Cerebellar nuclear complex (tissue), 1 donor: ENCODE data around the gene CNTD1.
"Not testable (repeated sequence)": the region's sequence is repeated elsewhere in the genome, so short reads cannot be mapped to it uniquely, and the experiment has no call there.

Experiments used
- DNase-seq, 2 experiments: peaks; one replicate each; lab custom pipeline; 2025; lab: John Stamatoyannopoulos, UW

Gene CNTD1

DNA sequence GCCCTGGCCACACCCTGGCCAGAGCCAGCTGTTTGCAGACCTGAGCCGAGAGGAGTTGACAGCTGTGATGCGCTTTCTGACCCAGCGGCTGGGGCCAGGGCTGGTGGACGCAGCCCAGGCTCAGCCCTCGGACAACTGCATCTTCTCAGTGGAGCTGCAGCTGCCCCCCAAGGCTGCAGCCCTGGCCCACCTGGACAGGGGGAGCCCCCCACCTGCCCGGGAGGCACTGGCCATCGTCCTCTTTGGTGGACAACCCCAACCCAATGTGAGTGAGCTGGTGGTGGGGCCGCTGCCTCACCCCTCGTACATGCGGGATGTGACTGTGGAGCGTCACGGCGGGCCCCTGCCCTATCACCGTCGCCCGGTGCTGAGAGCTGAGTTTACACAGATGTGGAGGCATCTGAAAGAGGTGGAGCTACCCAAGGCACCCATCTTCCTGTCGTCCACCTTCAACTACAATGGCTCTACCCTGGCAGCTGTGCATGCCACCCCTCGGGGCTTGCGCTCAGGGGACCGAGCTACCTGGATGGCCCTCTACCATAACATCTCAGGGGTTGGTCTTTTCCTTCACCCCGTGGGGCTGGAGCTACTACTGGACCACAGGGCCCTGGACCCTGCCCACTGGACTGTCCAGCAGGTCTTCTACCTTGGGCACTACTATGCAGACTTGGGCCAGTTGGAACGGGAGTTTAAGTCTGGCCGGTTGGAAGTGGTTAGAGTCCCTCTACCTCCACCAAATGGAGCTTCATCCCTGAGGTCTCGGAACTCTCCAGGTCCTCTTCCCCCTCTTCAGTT, 46.3 kb downstream of the CNTD1 start:
- no peak for DNase-seq

DNA sequence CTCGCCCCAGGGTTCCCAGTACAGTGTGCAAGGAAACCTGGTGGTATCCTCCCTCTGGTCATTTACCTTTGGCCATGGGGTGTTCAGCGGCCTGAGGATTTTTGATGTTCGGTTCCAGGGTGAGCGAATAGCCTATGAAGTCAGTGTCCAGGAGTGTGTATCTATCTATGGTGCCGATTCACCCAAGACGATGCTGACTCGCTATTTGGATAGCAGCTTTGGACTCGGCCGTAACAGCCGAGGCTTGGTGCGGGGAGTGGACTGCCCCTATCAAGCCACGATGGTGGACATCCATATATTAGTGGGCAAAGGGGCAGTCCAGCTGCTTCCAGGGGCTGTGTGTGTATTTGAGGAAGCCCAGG, 46.9 kb downstream of the CNTD1 start:
- no peak for DNase-seq

DNA sequence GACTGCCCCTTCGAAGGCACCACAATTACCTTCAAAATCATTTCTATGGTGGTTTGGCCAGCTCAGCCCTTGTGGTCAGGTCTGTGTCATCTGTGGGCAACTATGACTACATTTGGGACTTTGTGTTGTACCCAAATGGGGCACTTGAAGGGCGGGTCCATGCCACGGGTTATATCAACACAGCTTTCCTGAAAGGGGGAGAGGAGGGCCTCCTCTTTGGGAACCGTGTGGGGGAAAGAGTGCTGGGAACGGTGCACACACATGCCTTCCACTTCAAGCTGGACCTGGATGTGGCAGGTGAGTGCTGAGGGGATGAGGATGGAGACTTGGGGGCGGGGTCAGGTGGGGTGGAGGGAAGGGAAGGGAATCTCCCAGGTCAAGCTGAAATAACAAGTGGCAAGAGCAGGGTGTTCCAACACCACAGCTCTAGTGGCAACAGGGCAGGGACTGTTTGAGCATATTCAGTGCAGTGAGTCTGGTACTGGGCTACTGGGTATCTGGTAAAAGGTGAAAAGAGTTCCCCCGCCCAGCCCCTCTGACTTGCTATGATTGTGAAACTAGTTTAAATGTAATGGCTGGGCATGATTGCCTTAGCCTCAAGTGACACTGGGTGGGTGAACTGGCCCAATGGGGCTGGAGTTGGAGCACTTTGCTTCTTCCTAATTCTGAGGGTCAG, 47.4 kb downstream of the CNTD1 start:
- DNase-seq, result no peak

DNA sequence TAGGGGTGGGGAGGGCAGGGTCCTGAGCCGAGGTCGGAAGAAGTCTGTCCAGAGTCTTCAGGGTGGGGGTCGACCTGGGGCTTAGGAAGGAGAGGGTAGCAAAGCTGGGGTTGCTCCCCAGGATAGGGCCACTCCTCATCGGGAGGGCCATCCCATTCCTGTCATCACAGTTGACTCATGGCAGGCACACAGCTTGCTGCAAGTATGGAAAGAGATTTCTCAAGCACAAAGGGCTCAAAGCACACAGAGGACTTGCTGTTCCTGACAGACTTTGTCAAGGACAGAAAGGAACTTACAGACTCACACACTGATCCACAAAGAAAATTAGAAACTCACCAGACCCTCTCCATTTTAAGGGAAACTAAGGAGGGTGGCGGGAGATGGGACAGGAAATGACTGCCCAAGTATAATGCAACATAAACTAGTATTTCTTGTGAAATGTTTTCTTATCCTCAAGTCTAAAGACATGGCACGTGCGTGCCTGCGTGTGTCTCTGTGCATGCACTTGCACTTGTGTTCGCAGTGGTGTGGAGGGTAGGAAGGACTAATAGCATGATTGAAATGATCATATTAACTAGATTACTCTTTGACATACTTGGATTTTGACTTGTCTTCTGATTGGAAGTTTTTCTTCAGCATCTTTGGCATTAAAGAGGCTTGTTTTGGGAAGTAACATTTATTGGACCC, 48.1 kb downstream of the CNTD1 start:
- DNase-seq, result no peak

DNA sequence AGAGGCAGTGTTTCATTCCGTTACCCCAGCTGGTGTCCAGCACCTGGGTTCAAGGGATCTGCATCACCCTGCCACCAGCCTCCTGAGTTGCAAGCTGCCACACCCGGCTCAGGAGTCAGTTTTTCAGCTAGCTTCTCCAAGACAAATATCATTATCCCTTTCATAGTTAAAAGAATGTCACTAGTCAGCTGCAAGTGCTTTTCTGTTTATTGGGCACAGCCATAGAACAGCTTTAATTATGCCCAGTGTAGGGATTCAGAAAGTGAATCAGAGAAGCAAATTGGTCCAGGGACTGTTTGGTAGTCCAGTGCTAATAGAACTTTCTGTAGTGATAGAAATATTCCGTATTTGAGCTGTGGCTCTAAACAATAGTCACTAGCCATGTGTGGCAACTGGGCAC, 49.4 kb downstream of the CNTD1 start:
- no peak for DNase-seq

DNA sequence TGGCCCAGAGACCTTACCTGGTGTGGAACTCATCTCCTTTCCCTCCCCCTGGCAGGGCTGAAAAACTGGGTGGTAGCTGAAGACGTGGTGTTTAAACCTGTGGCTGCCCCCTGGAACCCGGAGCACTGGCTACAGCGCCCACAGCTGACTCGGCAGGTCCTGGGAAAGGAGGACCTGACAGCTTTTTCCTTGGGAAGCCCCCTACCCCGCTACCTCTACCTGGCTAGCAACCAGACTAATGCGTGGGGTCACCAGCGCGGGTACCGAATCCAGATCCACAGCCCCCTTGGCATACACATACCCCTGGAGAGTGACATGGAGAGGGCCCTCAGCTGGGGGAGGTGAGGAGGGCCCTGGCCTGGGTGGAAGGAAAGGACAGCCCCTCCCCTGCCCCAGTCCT, 50.4 kb downstream of the CNTD1 start:
- no peak for DNase-seq

DNA sequence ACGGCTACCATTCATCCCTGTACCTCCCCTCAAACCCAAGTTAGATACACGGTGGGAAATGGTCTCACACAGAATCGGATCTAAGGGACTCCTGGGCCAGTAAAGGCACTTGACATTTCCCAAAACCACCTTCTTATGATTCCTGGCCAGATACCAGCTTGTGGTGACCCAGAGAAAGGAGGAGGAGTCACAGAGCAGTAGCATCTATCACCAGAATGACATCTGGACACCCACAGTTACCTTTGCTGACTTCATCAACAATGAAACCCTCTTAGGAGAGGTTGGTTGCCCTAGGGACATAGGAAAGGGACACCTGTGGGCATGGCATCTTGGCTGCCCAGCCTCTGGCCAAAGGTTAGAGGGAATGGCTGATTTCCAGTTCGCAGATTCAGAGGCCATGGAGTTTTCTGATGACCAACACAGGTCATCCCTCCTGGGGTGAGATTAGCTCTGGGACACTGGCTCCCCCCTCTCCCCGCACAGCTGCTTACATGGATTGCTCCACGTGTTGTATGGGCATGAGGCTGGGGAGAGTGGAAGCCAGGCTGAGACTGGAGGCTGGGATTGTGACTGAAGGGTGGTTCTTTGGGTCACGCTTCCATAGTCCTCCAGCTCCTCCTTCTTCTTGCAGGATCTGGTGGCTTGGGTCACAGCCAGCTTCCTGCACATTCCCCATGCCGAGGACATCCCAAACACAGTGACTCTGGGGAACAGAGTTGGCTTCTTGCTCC, 51.0 kb downstream of the CNTD1 start:
- no peak for DNase-seq

DNA sequence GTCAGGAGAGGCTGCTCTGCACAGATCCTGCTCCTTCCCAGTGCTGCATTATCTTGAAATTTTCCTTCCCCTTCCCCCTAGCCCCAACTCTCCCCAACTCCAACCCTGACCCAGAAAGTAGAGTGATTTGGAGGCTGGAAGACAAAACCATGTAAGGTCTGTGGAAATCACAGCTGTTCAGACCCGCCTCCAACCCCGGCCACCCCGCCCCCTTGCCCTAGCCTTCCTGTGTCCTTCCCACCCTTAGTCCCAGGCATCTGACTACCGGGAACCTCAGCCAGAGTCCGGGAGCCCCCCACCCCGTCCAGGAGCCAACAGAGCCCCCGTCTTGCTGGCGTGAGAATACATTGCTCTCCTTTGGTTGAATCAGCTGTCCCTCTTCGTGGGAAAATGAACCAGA, 52.3 kb downstream of the CNTD1 start, which contains the start of gene AOC3:
Gene AOC3, plus strand, starts transcription at position 246 of the 400 bp plus-strand sequence. Its CDS starts 145 bp downstream, at position 391.
- DNase-seq, result no peak

DNA sequence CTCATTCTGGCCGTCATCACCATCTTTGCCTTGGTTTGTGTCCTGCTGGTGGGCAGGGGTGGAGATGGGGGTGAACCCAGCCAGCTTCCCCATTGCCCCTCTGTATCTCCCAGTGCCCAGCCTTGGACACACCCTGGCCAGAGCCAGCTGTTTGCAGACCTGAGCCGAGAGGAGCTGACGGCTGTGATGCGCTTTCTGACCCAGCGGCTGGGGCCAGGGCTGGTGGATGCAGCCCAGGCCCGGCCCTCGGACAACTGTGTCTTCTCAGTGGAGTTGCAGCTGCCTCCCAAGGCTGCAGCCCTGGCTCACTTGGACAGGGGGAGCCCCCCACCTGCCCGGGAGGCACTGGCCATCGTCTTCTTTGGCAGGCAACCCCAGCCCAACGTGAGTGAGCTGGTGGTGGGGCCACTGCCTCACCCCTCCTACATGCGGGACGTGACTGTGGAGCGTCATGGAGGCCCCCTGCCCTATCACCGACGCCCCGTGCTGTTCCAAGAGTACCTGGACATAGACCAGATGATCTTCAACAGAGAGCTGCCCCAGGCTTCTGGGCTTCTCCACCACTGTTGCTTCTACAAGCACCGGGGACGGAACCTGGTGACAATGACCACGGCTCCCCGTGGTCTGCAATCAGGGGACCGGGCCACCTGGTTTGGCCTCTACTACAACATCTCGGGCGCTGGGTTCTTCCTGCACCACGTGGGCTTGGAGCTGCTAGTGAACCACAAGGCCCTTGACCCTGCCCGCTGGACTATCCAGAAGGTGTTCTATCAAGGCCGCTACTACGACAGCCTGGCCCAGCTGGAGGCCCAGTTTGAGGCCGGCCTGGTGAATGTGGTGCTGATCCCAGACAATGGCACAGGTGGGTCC, 52.9 kb downstream of the CNTD1 start:
- not testable (repeated sequence) for DNase-seq

DNA sequence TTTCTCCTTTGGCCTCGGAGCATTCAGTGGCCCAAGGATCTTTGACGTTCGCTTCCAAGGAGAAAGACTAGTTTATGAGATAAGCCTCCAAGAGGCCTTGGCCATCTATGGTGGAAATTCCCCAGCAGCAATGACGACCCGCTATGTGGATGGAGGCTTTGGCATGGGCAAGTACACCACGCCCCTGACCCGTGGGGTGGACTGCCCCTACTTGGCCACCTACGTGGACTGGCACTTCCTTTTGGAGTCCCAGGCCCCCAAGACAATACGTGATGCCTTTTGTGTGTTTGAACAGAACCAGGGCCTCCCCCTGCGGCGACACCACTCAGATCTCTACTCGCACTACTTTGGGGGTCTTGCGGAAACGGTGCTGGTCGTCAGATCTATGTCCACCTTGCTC, 53.7 kb downstream of the CNTD1 start:
- no peak for DNase-seq

DNA sequence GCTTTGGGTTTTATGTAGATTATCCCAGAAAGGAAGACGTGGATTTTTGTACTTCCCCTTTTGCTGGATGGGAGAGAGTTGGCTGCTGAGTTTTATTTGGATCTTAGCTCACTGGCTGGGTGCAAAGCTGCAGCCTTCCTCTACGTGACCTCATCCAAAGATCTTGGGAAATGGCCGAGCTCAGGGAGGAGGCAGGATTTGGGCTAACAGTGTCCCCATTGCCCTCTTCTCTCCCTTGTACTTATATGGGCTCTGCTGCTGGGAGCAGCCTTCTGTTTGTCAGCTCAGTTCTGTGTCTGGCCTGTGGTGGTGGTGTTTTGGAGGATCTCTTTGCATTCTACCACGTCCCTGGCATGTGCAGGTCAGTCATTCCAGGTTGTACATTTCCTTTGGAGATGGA, 54.3 kb downstream of the CNTD1 start:
- no peak for DNase-seq

DNA sequence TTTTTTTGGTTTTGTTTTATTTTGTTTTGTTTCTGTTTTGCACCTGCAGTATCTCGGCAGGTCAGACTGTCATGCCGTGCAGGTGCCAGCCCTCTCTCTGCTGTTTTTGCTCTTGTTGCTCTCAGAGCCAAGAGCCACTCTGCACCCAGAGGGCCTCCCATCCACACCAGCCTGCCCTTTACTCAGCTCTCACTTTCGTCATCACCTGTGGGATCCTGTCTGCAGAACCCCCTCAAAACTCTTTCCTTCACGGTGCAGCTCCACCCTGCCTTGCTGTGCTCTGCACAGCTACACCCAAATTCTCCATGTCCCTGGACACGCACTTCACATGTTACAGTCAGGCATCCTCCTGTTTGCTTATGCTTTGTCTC, 54.9 kb downstream of the CNTD1 start:
- no peak for DNase-seq

DNA sequence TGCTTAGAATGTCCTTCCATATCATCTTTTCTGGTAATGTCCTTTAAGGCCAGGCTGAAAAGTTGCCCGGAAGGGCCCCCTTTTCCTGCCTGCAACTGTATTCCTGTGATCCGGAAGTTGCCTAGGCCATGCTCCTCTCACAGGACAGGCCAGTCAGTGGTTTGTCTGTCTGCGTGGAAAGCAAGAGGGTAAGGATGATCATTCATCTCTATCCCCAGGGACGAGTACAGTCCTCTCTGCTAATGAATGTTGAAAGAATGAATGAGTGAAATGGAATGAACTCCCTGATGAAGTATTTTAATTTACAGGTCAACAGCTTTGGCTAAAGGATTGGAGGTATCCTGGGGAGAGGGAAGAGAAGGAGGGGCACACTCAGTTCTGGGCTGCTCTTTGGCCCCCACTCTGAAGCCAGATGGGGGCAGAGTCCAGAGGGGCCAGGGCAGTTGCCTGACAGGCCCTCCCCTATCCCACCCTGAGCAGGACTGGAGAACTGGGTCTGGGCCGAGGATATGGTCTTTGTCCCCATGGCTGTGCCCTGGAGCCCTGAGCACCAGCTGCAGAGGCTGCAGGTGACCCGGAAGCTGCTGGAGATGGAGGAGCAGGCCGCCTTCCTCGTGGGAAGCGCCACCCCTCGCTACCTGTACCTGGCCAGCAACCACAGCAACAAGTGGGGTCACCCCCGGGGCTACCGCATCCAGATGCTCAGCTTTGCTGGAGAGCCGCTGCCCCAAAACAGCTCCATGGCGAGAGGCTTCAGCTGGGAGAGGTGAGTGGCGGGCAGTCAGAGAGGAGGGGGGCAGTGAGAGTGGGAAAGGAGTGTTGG, 55.5 kb downstream of the CNTD1 start:
- DNase-seq, result no peak

DNA sequence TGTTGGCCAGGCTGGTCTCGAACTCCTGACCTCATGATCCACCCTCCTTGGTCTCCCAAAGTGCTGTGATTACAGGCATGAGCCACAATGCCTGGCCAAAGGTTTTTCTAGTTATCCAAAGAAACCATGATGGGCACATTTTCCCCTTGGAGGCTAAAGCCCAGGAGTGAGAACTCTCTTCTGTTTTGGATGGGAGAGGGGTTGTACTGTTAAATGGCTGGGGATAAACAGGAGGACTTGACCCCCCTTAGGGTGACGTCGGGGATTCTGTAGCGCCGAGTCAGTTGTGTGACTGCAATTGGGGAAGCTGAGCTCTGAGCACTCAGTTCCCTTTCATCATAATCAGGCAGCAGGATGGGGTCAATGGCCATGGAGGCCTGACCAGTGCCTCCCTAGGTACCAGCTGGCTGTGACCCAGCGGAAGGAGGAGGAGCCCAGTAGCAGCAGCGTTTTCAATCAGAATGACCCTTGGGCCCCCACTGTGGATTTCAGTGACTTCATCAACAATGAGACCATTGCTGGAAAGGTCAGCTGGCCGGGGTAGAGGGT, 56.5 kb downstream of the CNTD1 start:
- no peak for DNase-seq

DNA sequence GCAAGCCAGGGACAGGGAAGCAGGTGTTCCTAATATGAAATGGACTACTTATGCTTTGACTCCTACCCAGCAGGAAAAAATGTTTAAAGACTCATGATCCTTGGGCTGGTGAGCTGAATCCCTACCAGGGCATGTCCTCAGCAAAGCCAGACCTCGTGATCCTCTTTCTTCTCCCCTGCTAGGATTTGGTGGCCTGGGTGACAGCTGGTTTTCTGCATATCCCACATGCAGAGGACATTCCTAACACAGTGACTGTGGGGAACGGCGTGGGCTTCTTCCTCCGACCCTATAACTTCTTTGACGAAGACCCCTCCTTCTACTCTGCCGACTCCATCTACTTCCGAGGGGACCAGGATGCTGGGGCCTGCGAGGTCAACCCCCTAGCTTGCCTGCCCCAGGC, 57.4 kb downstream of the CNTD1 start:
- not testable (repeated sequence) for DNase-seq

DNA sequence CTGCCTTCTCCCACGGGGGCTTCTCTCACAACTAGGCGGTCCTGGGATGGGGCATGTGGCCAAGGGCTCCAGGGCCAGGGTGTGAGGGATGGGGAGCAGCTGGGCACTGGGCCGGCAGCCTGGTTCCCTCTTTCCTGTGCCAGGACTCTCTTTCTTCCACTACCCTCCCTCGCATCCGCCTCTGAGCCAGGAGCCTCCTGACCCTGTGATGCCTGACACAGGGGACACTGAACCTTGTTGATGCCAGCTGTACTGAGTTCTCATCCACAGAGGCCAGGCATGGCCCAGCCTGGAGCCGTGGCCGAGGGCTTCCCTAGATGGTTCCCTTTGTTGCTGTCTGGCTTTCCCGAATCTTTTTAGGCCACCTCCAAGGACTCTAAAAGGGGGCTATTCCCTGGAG, 57.9 kb downstream of the CNTD1 start:
- not testable (repeated sequence) for DNase-seq

DNA sequence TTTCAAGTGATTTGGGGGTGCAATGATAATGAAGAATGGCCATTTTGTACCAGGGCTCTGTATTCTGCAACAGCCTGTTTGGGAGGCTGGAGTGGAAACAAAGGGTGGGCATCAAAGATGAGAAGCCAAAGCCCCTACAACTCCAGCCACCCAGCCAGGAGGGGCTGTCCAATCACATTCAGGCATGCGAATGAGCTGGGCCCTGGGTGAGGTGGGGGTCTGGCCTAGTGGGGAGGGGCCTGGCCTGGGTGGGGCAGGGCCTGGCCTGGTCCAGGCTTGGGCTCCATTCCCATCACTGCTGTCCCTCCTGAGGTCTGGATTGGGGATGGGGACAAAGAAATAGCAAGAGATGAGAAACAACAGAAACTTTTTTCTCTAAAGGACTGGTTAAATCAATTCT, 58.7 kb downstream of the CNTD1 start:
- no peak for DNase-seq
